Stimulated activated naive CD8-positive, alpha-beta T cell treated with anti-CD3 and anti-CD28 coated beads, Interleukin-15, amount 100 ng/mL, for 72 hours (primary cell): ENCODE measurements around the gene MPDU1.

Experiments used
- ATAC-seq: fragments of 150-1000 bp; cut with Tn5 transposase; 2 replicates; pipeline ENCODE4 v1.10.0; 2021; ENCODE audit warnings: mild to moderate bottlenecking, moderate library complexity
- DNase-seq, 2 donors: peaks; one replicate each; pipeline ENCODE4 v3.0.0; 2021 to 2022
- H3K27ac Mint-ChIP-seq, 2 donors: one replicate each; pipeline ENCODE4 v1.8.0; 2022; ENCODE audit warnings: mild to moderate bottlenecking in 2 of 2, mixed read lengths in 2 of 2, moderate library complexity in 2 of 2
- H3K27me3 Mint-ChIP-seq: one replicate; pipeline ENCODE4 v1.8.0; 2022; ENCODE audit warnings: mixed read lengths
- H3K4me1 Mint-ChIP-seq: one replicate; pipeline ENCODE4 v1.8.0; 2022; ENCODE audit warnings: mild to moderate bottlenecking, mixed read lengths
- H3K4me3 Mint-ChIP-seq, 2 donors: one replicate each; pipeline ENCODE4 v1.8.0; 2022; ENCODE audit warnings: mild to moderate bottlenecking in 2 of 2, mixed read lengths in 2 of 2, moderate library complexity in 1 of 2
- H3K9me3 Mint-ChIP-seq, 2 donors: one replicate each; pipeline ENCODE4 v1.8.0; 2022; ENCODE audit warnings: mixed read lengths in 2 of 2

The MPDU1 gene

GRCh38 chr17:7636163-7636562 lies 52.5 kb downstream of the MPDU1 start:
- DNase-seq, result no peak
- Mint-ChIP-seq H3K27ac (no peak overlapping the region), H3K9me3 (no peaks in the 10 kb centered on the region), H3K4me1 (no peaks in the 10 kb centered on the region), H3K27me3 (no peaks in the 10 kb centered on the region), H3K4me3 (no peak overlapping the region)
- no peak for ATAC-seq
